GM12872 (cell line): ENCODE data around the gene OR8H1.

Experiments used
- CTCF ChIP-seq: IDR thresholded peaks from 3 replicates; pipeline ENCODE4 v1.5.1; 2011; ENCODE audit warnings: low read depth, mild to moderate bottlenecking, low read length, moderate library complexity; ENCODE audit not compliant: insufficient read depth

OR8H1 gene

GRCh38 chr11:56292154-56292553 is at the start of gene OR8H1:
TSS of gene OR8H1 (minus strand) at chr11:56292254. CDS start at chr11:56291062, 1,192 bp downstream.
- no peak for TF ChIP-seq CTCF

- TF ChIP-seq CTCF = no peak
These were observed 48.2 kb upstream of the OR8H1 start for GRCh38 chr11:56340289-56340688.

- no peak for TF ChIP-seq CTCF
These were observed 41.1 kb upstream of the OR8H1 start for GRCh38 chr11:56333156-56333555.

GRCh38 chr11:56331861-56332491 is 39.9 kb upstream of the OR8H1 start:
- no peak for TF ChIP-seq CTCF

GRCh38 chr11:56314844-56315243 is 22.8 kb upstream of the OR8H1 start, which contains the start of gene OR8K3:
TSS of gene OR8K3 (plus strand) at chr11:56315144. CDS start at chr11:56318307, 3,163 bp downstream.
- TF ChIP-seq CTCF = no peak

- no peak for TF ChIP-seq CTCF
These were observed 15.8 kb upstream of the OR8H1 start for GRCh38 chr11:56307836-56308235.

- TF ChIP-seq CTCF = no peak
These were observed 4.8 kb upstream of the OR8H1 start for GRCh38 chr11:56296898-56297297.

- no peak for TF ChIP-seq CTCF
These were observed 18.2 kb downstream of the OR8H1 start, which contains the start of gene OR5T1 for GRCh38 chr11:56273854-56274253. TSS of gene OR5T1 (plus strand) at chr11:56274154. CDS start at chr11:56275639, 1,485 bp downstream.
